Ascending aorta (tissue), 2 donors: ENCODE measurements around the gene NTN3. TPM values are rescaled to one million over a fixed set of nuclear protein-coding genes. Genes with fewer than 3 reads are reported as not detected.
A peak's percentile ranks its signal among the peaks of the same experiment; 100 is the strongest.
"Not testable (repeated sequence)": the region's sequence is repeated elsewhere in the genome, so short reads cannot be mapped to it uniquely, and the experiment has no call there.

ENCODE experiments used
- DNase-seq, 2 donors: peaks; one replicate each; pipeline ENCODE4 v3.0.0-alpha.2; 2019; ENCODE audit warnings: low spot score in 2 of 2
- H3K27ac ChIP-seq, 2 donors: fragments of 200-600 bp; sonication (generic); one replicate each; pipeline ENCODE4 v1.5.1; 2016 to 2017; ENCODE audit warnings: mild to moderate bottlenecking in 1 of 2
- H3K27me3 ChIP-seq: fragments of 200-600 bp; sonication (generic); one replicate; pipeline ENCODE4 v1.5.1; 2017
- H3K36me3 ChIP-seq, 2 donors: fragments of 200-600 bp; sonication (generic); one replicate each; pipeline ENCODE4 v1.5.1; 2016
- H3K4me1 ChIP-seq, 2 donors: fragments of 200-600 bp; sonication (generic); one replicate each; pipeline ENCODE4 v1.5.1; 2016 to 2017; ENCODE audit warnings: mild to moderate bottlenecking in 1 of 2
- H3K4me3 ChIP-seq, 2 donors: fragments of 200-600 bp; sonication (generic); one replicate each; pipeline ENCODE4 v1.5.1; 2016 to 2017; ENCODE audit warnings: mild to moderate bottlenecking in 1 of 2
- H3K9me3 ChIP-seq, 2 donors: fragments of 200-600 bp; sonication (generic); one replicate each; pipeline ENCODE4 v1.5.1; 2016
- intact Hi-C: fragments of 100-400 bp; cut with DNase I; formaldehyde crosslinking; loops from one replicate; pipeline ENCODE4 v1.15.1; 2023
- total RNA-seq: library from RNA; depleted of rRNA; stranded (reverse); fragments of >200 nt; gene quantifications from one replicate; pipeline ENCODE4 v1.1.0, GENCODE V29; 2016
- TF ChIP-seq, protein P1 (sequence below), 3 experiments: fragments of 200-600 bp in 2 of 3; fragments of 450-650 bp in 1 of 3; sonication (generic) in 2 of 3; IDR thresholded peaks; one replicate each; pipeline ENCODE4 v1.5.1; 2016 to 2019; ENCODE audit warnings: antibody characterized with exemption in 3 of 3, mild to moderate bottlenecking in 1 of 3, moderate library complexity in 1 of 3

NTN3 gene
- total RNA-seq, 1 donor from 2014 or later: not detected

DNA sequence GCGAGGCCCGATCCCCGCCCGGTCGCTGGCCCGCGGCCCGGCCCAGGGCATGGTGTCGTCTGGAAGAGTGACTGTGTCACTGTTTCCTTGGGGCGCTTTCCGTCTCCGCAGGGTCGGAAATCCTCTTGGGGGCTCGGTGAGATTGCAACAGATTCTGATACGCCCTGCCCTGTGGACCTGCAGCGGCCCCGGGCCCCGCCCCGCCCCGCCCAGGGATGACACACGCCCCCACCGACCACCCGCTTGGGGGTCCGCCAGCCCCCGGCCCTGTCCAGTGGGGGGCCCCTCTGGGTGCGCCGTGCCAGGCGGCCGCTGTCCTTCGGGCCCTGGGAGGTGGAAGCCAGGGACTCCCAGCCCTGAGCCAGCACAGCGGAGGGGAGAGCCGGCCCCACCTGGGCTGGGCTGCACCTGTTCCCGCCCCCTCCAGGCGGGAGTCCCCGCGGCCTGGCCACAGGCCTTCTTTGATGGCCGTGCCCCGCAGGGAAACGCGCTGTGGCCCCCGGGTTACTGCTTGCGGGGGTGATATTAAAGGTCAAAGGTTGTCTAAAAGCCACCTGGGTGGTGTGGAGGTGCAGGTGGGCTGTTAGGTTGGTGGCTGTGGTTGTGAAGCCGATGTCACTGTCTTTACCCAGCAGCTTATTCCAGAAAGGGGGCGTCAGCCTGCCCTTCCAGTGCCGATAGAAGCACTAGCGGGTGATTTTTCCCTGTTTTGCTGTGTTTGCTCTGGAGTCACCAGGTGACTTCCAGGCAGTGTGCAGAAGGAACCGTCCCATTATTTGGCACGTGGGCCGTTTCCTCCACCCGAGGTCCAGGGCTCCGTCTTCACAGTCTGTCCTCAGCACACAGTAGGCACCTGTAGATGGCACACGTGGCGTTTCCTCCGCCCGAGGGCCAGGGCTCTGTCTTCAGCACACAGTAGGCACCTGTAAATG lies 4.6 kb downstream of the NTN3 start:
- Histone ChIP-seq H3K27ac (no peak overlapping the region), H3K9me3 (no peaks in the 10 kb centered on the region), H3K27me3 (peaks cover 12% of the 10 kb centered on the region), H3K36me3 (no peaks in the 10 kb centered on the region), H3K4me3 (peak overlapping the region; percentile 68 to 76), H3K4me1 (peaks cover 21 to 26% of the 10 kb centered on the region in 2 donors)
- intact Hi-C loops: loop anchor here (1.0 kb wide), 2 partner anchors 26 to 46 kb away; partner anchors contain the start of gene CCNF
- TF ChIP-seq, protein P1, sequence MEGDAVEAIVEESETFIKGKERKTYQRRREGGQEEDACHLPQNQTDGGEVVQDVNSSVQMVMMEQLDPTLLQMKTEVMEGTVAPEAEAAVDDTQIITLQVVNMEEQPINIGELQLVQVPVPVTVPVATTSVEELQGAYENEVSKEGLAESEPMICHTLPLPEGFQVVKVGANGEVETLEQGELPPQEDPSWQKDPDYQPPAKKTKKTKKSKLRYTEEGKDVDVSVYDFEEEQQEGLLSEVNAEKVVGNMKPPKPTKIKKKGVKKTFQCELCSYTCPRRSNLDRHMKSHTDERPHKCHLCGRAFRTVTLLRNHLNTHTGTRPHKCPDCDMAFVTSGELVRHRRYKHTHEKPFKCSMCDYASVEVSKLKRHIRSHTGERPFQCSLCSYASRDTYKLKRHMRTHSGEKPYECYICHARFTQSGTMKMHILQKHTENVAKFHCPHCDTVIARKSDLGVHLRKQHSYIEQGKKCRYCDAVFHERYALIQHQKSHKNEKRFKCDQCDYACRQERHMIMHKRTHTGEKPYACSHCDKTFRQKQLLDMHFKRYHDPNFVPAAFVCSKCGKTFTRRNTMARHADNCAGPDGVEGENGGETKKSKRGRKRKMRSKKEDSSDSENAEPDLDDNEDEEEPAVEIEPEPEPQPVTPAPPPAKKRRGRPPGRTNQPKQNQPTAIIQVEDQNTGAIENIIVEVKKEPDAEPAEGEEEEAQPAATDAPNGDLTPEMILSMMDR (IDR thresholded peaks at IDR 0.05): no peak
- no peak for DNase-seq

DNA sequence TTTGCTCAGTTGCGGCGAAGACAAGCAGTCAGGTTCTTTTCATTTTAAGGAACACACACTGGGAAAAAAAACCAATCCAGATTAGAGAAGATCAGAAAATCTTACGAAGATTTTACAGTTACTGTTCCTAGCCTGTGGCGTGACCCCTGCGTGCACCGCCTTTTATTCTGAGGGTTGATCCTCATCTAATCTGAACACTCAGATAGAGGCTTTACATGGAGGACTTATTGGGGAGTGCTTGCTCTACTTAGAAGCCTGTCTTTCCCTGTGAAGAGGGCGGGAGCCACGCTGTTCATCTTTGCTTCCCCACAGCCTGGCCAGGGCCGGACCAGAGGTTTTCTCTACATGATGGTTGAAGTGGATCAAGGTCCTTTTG lies 5.2 kb downstream of the NTN3 start:
- no peak for DNase-seq
- peaks cover 21% of the 10 kb centered on the region in 2 donors for H3K4me1 ChIP-seq
- H3K36me3 ChIP-seq: no peaks in the 10 kb centered on the region
- H3K27ac ChIP-seq: no peak overlapping the region
- H3K9me3 ChIP-seq: no peaks in the 10 kb centered on the region
- TF ChIP-seq, protein P1 (IDR thresholded peaks at IDR 0.05): no peak
- no peak overlapping the region for H3K4me3 ChIP-seq
- intact Hi-C loops: no loop called here
- H3K27me3 ChIP-seq: peaks cover 12% of the 10 kb centered on the region

DNA sequence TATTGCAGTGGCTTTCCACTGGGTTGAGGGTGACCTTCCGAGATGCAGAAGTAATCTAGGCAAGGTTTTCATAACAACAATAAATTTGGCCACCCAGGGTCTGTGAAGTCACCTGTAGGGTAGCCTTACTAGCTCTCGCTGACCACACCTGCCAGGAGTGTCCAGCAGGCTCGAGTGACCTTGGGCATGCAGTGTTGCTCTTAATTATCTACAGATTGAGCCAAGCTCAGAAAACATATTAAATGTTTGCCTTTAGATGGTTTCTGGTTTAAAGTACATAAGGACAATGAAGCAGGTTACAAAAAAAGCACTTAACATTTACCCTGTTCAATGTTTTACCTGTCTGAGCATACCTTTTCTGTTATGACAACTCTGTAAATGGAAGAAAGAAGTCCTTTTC lies 5.6 kb downstream of the NTN3 start:
- Histone ChIP-seq H3K4me3 (no peak overlapping the region), H3K36me3 (no peaks in the 10 kb centered on the region), H3K9me3 (no peaks in the 10 kb centered on the region), H3K27me3 (peaks cover 9% of the 10 kb centered on the region), H3K27ac (no peak overlapping the region), H3K4me1 (peaks cover 17% of the 10 kb centered on the region in 2 donors)
- TF ChIP-seq, protein P1 (IDR thresholded peaks at IDR 0.05): no peak
- intact Hi-C loops: no loop called here
- no peak for DNase-seq

DNA sequence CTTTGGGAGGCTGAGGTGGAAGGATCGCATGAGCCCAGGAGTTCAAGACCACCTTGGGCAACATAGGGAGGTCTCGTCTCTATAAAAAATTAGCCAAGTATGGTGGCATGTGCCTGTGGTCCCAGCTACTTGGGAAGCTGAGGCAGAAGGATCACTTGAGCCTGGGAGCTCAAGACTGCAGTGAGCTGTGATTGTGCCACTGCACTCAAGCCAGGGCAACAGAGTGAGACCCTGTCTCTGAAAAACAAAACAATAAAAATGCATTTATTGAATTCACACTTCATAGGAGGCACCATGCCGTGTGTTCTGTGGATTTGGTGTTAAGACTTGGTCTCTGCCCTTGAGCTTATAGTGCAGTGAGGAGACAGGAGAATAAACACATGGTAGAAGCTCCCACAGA lies 6.2 kb downstream of the NTN3 start:
- TF ChIP-seq, protein P1 (IDR thresholded peaks at IDR 0.05): no peak
- intact Hi-C loops: no loop called here
- no peak for DNase-seq
- no peak overlapping the region for H3K4me3 ChIP-seq
- H3K9me3 ChIP-seq: no peaks in the 10 kb centered on the region
- H3K36me3 ChIP-seq: no peaks in the 10 kb centered on the region
- no peak overlapping the region for H3K27ac ChIP-seq
- peaks cover 15 to 16% of the 10 kb centered on the region in 2 donors for H3K4me1 ChIP-seq
- peaks cover 3% of the 10 kb centered on the region for H3K27me3 ChIP-seq

DNA sequence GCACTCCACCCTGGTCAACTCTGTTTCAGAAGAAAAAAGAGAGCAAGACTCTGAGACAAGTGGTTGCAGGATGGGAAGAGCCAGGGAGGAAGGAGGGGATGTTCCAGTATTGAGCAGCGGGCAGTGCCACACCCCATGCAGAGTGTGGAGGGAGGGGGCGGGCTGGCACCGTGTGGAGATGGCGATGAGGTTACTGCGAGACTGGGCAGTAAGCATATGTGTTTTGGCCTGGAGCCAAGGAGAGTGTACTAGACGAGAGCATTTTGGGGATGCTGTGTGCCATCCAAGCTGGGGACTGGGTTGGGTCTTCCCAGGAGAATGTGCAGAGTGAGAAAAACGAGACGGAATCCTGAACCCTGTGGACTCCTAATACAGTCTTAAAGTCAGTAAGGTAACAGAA lies 7.2 kb downstream of the NTN3 start:
- no peaks in the 10 kb centered on the region for H3K27me3 ChIP-seq
- H3K4me1 ChIP-seq: peaks cover 16 to 25% of the 10 kb centered on the region in 2 donors
- TF ChIP-seq, protein P1 (IDR thresholded peaks at IDR 0.05): no peak
- no peak for DNase-seq
- H3K4me3 ChIP-seq: no peak overlapping the region
- intact Hi-C loops: no loop called here
- no peaks in the 10 kb centered on the region for H3K9me3 ChIP-seq
- H3K27ac ChIP-seq: no peak overlapping the region
- no peaks in the 10 kb centered on the region for H3K36me3 ChIP-seq

DNA sequence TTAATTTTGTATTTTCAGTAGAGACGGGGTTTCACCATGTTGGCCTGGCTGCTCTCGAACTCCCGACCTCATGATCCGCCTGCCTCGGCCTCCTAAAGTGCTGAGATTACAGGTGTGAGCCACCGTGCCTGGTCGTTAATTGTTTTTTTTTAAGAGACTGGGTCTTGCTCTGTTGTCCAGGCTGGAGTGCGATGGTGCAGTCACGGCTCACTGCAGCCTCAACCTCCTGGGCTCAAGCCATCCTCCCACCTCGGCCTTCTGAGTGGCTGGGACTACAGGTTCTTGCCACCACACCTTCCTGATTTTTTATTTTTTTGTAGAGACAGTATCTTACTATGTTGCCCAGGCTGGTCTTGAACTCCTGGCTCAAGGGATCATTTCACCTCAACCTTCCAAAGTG lies 8.9 kb downstream of the NTN3 start:
- H3K4me1 ChIP-seq: peaks cover 18 to 25% of the 10 kb centered on the region in 2 donors
- H3K4me3 ChIP-seq, H3K9me3 ChIP-seq, DNase-seq, H3K27me3 ChIP-seq, H3K36me3 ChIP-seq, intact Hi-C loops, H3K27ac ChIP-seq: not testable (repeated sequence)
